ENCODE results near the gene VSTM4.

The VSTM4 gene

DNA sequence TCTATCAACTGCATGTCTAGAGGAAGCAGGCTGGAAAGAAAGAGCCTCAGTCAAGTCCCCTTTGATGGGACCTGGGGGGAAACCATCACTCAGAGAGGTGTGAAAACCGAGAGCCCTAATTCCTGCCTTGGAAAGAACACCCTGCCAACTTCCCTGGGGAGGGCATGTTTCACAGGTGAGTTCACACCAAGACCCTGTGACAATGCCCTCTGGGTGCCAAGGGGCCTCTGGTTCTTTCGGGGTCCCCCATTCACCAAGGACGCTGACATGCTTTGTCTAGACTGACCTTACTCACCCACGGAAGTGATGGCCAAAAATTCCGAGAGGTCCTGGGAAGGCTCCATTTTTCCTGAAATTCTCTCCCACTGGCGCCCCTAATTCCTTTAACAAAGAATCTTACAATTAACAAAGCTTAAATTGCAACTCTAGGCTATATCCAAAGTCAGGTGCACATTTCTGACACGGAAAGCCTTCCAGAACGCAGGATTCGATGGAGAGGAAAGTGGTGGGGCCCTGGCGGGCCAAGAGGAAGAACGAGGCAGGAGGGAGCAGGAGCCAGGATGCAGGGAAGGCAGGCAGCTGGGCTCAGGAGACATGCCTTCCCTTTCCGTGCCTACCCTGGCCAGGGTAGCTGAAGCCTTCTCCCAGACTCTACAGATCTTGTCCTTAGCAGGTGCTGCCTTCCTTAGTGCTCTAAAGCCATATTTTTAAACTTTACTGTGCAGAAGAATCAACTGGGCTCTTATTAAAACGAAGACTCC, 23.7 kb downstream of the VSTM4 start:
- DNase-seq (ENCODE audit: low read depth): no peak

DNA sequence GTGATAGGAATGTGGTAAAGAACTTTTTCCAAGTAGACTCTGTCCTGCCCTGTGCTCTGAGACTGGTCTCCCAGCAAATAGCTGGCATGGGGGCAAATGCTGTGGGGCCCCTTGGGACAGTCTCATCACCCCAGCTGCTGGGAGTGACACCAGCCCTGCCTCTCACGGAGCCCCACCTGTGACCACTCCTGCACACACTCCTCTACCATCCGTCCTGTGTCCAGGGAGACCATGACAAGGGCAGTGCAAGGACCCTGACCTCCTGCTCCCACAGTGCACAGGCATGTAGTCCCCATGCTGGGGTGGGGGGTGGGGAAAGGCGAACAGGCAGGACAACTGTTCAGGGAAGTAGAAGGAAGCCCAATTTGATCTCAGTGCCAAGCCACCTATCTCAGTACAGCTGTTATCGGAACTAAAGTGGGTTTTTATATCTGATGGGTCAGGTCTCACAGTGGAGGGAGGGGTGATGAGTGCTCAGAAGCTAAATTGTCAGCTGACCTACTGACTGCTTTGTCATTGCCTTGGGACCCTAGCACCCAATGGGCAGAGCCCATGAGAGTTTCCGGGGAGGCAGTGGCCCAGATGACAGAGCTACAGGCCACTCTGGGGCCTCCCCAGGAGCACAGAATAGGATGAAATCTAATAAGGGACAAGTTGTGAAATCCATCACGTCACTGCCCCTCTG, 24.5 kb downstream of the VSTM4 start:
- DNase-seq (ENCODE audit: low read depth): no peak

DNA sequence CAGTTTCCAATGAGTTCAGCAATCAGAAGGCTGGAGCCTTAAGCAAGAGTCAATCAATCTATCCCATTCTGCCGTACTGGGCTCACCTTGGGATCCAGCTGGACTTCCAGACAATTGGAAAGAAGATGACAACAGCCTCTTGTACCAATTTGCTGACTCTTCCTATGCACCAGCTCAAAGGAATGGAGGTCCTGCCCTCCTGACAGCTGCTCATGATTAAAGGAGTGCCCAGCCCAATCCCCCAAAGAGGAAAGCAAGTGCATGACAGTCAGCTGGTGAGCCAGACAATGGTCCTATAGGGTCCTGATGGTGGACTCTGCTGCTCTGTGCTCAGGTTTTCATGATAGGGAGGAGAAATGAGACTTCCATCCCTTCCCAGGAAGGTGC, 25.1 kb downstream of the VSTM4 start:
- DNase-seq (ENCODE audit: low read depth): no peak

DNA sequence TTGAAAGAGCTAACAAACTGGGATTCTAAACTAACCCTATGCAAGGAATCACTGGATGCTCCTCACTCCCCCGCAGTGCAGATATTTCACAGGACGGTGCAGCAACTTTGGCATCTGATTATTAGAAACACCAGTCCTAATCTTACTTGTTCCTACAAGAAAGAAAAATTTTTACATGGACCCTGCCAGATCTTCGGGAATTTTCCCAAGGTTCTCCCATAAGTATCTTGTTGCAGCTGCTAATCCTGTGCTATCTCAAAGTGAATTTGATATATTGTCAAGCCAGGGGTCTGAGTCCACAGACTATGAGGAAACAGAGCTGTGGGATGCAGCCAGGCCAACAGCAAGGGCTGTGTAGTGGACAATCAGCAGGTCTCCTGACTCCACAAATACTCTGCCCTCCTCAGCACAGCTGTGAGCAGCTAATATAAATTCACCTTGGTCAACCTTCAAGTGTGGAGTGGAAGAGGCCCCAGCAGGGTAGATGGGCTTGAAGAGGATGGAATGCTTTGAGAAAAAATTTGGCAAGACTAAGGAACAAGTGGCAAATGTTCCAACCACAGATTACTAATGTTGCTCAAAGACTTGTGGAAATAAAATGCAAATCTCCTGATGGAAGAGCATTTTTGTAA, 25.6 kb downstream of the VSTM4 start:
- no peak for DNase-seq (ENCODE audit: low read depth)

DNA sequence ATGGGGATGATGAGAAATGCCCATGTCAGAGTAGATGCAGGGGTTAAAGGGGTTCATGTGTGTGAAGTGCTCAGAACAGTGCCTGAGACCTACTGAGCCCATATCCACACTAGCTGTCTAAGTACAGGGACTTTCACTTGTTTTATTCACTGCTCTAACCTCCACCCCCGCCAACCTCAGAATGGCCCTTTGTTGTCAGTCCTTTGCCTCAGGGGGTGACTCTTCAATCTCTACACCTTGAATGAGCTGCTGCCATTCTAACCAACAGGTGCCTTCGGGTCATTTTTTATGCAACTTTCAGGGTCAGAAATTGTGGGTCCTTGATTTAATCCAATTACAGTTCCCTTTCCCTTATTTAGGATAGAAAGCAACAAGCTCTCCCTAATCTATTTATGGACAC, 26.2 kb downstream of the VSTM4 start:
- no peak for DNase-seq (ENCODE audit: low read depth)

DNA sequence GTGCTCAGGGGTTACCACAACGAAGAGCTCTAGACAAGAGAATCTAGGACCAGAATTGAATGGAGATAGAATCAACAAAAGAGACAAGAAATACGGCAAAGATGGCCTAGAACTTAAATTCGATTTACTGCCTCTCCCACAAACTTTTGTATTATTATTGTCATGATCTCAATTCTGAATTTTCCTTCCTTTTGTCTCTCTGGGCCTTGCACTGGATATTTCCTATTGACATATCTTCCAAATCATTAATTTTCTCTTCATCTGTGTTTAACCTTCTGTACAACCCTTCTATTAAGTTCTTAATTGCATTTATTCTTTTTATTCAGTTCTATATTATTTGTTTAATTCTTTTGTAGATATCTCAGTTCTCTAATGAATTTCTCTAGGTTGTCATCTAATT, 28.4 kb downstream of the VSTM4 start:
- no peak for DNase-seq (ENCODE audit: low read depth)

DNA sequence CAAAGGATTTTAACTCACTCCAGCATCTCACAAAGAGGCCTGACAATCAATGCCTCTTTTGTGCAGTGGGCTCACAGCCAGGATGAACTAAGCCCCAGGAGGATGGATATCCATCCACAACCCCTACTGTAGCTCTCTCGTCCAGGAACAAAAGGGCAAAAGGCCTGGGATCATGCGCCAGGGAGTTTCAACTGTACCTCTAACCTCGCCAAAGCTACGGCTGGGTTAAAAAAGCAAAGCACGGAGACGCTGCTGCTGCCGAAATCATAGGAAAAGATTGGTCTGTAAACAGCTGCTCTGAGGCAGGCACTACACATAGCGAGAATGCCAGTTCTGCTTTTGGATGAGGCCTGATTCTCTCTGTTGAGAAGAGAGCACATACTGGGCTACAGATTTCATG, 32.1 kb downstream of the VSTM4 start:
- no peak for DNase-seq (ENCODE audit: low read depth)

DNA sequence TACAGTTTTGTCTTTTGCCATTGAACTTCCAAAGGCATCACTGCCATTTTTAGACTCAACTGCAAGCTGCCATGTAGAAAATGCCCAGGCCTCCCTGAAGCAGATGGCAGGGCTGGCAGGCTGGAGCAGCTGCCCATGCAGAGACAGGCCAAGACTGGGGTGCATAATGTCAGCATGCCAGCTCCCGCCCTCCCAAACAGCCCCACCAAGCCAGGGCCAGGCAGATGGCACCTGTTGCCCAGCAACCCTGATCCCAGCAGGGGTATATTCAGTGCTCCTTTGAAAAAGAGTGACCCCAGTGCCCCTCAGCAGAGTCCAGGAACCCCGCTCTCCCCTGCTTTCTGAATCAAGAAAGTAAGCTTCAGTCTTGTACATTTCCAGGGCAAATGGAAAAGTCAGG, 32.6 kb downstream of the VSTM4 start:
- DNase-seq (ENCODE audit: low read depth): no peak

DNA sequence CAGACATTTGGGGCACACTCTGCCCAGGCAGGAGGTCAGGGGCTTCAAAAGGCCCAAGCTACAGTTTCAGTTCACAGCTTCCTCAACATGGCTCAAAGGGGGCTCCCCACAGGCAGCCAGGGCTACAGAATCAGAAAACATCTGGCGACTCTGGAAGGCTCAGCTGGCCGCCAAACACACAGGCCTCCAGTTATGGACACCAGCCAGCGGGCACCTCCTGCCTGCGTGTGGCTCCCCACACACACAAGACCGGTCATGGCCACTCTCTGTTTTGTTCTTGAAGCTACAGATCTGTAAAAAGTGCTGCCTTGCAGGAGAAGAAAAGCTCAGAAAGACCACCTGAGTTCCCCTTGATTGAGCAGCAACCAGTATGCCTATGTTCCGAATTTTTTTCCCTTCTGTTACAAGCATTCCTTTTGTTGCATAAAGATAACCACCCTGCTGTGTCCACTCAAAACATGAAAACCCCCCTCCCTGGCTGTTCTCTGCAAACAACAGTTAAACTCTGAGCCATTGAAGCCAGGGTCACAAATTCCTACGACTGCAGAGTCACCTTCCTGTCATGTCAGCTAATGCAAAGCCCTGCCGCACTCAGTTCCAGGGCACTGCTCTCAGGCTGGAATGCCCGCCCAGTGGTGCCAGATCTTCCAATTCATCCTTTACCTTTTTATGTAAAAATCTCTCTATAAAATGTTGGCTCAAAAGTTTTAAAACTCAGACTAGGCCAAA, 33.6 kb downstream of the VSTM4 start:
- DNase-seq (ENCODE audit: low read depth): no peak

DNA sequence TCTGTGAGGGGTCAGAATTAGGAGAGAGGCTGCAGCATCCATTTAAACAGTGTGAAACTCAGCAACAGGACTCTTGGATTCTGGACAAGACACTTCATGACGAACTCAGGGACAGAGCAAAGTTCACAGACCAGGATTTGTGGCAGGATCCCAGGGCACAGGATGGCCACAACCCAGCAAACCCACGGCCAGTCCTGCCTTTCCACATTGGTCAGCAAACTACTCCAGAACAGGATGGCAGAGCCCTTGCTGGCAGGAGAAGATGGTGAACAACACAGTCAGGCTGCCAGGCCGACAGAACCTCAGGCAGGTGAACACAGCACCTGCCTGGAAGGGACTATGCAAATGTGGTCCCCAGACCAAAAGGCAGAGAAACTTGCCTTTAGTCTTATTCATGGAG, 34.4 kb downstream of the VSTM4 start:
- no peak for DNase-seq (ENCODE audit: low read depth)

DNA sequence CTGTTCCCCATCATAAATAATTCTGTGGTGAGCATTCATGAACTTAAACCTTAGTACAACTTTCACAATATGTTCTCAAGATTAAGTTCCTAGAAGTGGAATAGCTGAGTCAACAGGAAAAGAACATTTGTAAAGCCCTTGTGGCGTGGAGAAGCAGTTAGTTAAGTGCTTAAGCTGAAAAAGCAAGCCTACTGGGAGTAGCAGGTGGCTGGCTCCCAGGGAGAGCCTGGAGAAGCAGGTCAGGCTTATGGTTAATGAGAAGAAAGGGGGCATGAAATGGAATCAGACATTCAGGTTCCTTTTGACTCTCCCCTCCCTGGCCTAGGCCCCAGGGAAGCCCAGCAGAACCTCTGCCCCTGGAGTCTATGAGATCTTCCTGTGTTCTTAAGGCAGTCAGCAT, 35.3 kb downstream of the VSTM4 start:
- DNase-seq (ENCODE audit: low read depth): no peak

DNA sequence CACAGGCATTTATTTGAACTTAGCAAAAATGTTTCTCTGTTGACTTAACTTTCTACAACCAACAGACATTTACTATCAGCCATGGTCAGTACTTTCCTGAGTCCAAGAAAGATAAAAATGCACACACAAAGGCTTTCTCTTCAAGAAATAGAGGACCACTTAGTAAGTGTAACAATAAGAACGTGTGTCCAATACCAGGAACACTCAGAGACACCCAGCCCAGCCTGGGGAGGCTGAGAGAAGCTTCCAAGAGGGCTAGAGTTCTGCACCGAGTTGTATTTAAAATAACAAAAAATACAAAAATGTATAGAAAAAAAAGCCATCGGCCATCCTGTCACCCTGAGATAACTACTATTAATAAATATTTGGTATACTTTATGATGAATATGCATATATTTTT, 35.8 kb downstream of the VSTM4 start:
- no peak for DNase-seq (ENCODE audit: low read depth)

DNA sequence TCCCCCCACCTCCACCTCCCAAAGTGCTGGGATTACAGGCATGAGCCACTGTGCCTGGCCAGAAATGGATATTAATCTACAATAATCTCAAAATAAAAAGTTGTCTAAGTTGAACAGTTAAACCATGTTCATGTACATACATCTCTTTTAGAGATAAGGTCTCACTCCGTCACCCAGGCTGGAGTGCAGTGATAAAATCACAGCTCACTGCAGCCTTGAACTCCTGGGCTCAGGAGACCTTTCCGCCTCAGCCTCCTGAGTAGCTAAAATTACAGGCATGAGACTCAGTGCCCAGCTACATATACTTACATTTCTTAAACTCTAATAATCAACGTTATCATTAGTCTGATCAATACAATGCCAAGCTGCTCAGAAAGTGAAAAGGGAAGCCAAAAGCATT, 36.2 kb downstream of the VSTM4 start:
- no peak for DNase-seq (ENCODE audit: low read depth)

DNA sequence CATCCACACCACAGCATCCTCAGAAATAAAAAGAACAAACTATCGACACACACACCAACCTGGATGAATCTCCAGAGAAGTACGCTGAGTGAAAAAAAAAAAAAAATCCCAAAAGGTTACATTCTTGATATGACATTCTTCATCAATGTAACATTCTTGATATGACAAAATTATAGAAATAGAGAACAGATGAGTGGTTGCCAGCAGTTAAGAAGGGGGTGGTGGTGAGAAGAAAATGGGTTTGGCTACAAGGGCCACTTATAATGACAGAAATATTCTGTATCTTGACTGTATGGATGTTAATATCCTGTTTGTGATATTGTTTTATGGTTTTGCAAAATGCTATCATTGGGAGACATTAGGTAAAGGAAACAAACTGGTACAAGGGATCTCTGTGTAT, 36.9 kb downstream of the VSTM4 start:
- DNase-seq (ENCODE audit: low read depth): no peak

DNA sequence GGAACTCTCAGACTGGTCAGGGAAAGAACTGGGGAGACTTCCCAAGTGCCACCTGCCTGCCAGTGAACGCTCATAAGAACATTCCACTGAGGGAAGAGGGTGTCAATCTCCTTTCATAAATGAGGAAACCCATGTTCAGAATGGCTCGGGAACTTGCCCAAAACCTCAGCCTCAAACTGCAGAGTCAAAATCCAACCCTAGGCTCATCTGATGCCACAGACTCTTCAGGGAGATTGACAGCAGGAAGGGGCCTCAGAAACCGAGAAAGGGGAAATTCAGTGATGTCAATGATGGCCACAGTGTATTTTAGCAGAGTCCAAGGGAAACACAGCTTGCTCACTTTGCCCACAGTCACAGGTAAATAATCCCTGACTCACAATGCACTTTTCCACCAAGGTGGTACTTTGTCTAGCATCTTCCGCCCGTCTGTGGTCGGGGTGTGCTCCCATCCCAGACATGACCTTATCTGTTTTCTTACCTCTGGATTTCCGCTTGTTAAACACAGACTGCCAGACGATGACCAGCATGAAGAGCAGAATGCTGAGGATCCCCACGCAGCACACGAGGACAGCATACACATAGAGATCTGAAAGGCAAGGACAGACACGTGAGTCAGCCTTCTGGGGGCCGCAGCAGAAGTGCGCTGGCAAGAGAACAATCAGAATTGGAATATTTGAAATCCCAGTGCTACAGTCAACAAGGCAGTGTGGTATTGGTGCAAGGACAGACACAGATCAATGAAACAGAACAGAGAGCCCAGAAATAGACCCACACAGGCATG, 38.4 kb downstream of the VSTM4 start:
- DNase-seq (ENCODE audit: low read depth): no peak

DNA sequence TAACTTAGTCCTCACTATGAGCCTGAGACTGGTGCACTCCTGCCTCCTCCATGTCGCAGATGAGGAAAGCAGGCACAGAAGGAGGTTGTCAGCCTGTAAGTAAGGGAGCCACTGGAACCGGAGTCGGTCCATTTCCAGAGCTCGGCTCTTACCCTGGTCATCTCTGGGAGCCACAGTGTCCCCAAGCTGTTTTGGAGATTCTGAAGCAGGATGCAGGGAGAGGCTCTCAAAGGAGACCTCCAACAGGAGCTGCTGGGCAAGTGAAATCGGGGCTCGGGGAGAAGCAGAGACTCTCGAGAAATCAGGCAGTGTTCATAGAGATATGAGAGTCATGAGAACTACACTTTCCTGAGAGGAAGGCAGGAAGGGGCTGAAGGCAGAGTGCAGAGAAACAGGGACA, 39.0 kb downstream of the VSTM4 start:
- DNase-seq (ENCODE audit: low read depth): no peak

DNA sequence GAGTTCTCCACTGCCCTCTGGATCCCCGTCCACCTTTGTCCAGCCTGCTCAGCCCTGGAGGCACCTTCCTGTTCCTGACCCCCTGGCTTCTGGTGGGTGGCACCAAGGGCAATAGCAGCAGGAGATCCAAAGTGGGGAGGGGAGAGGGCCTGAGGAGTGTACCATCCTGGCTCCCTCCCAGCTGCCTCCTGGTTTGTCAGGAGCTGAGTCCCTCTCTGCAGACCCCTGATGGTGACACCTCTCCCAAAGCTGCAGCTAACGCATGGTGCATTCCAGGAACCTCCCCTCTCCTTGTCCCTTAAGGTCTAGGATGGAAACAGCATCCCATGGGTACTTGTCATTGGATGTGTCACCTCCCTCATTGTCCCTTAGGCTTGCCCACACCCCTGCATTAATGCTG, 39.6 kb downstream of the VSTM4 start:
- DNase-seq (ENCODE audit: low read depth): no peak

DNA sequence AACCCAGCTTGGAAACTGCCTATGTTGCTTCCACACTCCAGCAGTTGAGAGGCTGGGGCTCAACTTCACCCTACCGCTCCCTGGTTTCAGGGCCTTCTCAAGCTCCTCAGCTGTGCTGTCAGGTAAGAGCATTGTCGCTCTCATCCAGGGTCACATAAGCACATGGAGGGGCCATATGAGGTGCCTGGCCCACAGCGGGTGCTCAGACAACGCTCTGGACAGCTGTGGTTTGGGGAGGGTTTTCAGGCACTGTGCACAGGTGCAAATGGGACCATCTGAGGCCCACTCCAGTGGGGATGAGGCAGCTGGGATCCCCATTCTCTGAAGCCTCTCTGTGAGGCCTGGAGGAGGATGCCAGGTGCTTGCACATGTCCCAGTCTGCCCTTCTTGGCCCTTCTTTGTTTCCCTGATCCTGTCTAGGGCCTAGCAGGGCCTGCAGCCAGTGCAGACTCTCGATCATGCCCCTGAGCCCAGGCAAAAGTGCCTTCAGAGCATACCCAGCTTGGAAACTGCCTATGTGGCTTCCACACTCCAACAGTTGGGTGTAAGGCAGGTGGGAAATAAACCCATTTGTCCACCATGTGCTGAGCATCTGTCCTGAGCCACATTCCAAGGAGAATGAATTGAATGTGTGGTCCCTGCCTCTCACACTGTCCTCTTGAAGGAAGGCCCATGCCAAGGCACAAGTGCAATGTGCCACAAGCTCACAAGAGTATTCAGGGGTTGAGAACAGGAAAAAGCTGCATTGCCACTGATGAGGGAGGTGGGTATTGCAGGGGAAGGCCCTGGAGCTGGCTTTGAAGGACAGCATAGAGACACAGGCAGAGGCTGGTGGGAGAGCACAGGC, 40.3 kb downstream of the VSTM4 start:
- no peak for DNase-seq (ENCODE audit: low read depth)

DNA sequence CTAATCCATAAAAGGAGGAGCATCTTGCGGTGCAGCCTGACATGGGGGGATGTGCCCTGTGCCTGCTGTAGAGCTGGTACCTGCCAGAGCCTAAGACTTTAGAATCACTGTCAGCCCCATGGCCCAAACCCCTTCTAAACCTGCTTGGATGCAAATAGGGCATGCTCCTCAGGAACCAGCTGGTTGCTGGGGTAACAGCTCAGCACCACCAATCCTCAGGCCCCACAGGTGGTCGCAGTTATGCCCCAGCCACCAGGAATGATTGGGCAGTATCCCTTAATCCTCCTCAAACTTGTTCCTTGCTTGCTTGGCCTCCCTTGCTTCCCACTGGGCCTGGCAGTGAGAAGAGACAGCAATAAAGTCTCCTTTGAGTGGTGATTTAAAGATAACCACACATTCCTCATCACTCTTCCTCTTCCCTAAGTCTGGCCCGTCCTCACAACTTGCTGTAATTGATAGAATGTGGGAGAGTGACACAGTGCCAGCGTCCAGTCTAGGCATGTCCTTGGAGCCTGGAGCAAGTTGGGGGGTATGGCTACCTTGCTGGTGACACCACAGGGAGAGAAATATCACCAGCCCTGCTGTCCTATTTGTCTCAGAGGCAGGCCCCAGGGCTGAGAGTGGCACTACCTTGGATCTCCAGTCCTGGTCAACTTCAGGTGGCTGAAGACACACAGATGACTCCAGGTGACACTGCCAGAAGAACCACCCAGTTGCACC, 43.0 kb downstream of the VSTM4 start:
- no peak for DNase-seq (ENCODE audit: low read depth)

DNA sequence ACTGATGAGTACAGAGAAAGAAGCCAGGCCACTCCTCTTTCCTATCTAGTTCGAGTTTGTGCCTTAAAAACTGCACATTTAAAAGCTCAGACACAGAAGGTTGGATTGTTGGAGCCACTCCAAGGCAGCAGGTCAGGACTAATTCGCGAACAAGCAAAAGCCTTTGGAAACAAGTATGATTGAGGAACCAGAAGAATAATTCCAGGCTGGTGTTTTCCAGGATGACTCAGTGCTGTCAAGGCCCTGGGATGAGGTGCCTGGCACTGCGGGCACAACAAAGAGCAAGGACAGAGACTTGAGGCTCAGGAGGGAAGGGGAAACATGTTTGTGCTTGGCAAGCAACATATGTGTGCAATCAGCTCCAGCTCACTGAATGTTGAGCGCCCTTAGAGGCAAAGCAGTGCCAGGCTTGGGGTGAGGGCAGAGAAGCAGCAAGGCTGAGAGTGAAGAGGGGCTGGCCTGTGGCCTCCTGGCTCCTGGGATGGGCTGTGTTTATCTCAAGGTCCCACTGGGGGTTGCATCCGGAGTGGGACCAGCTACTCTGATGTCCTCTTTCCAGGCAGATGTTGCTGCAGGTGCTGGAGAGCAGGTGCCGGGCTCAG, 44.1 kb downstream of the VSTM4 start:
- no peak for DNase-seq (ENCODE audit: low read depth)

Data from activated T-helper 1 cell treated with Interleukin-2 at 50 U/mL for 16 hours (primary cell).